ENCODE data around the gene PPFIBP1.
"Not testable (repeated sequence)": the region's sequence is repeated elsewhere in the genome, so short reads cannot be mapped to it uniquely, and the experiment has no call there.

The PPFIBP1 gene

GRCh38 chr12:27541031-27541719 is 17.2 kb downstream of the PPFIBP1 start:
- H3K4me3 ChIP-seq (ENCODE audit: low read depth, low read length) = no peak overlapping the region

- H3K4me3 ChIP-seq (ENCODE audit: low read depth, low read length) = no peak overlapping the region
Observed at GRCh38 chr12:27542628-27543027, 18.6 kb downstream of the PPFIBP1 start.

- H3K4me3 ChIP-seq (ENCODE audit: low read depth, low read length) = not testable (repeated sequence)
Observed at GRCh38 chr12:27544858-27545257, 20.9 kb downstream of the PPFIBP1 start.

GRCh38 chr12:27545665-27546064 is 21.7 kb downstream of the PPFIBP1 start:
- no peak overlapping the region for H3K4me3 ChIP-seq (ENCODE audit: low read depth, low read length)

- no peak overlapping the region for H3K4me3 ChIP-seq (ENCODE audit: low read depth, low read length)
Observed at GRCh38 chr12:27547592-27547991, 23.6 kb downstream of the PPFIBP1 start.

GRCh38 chr12:27548301-27549199 is 24.5 kb downstream of the PPFIBP1 start:
- no peak overlapping the region for H3K4me3 ChIP-seq (ENCODE audit: low read depth, low read length)

- H3K4me3 ChIP-seq (ENCODE audit: low read depth, low read length) = no peak overlapping the region
Observed at GRCh38 chr12:27549236-27549800, 25.3 kb downstream of the PPFIBP1 start.

- no peak overlapping the region for H3K4me3 ChIP-seq (ENCODE audit: low read depth, low read length)
Observed at GRCh38 chr12:27549801-27550652, 26.0 kb downstream of the PPFIBP1 start.

- H3K4me3 ChIP-seq (ENCODE audit: low read depth, low read length) = no peak overlapping the region
Observed at GRCh38 chr12:27550653-27550975, 26.6 kb downstream of the PPFIBP1 start.

GRCh38 chr12:27551172-27551840 is 27.3 kb downstream of the PPFIBP1 start:
- no peak overlapping the region for H3K4me3 ChIP-seq (ENCODE audit: low read depth, low read length)

- no peak overlapping the region for H3K4me3 ChIP-seq (ENCODE audit: low read depth, low read length)
Observed at GRCh38 chr12:27552235-27552634, 28.2 kb downstream of the PPFIBP1 start.

GRCh38 chr12:27552886-27553560 is 29.0 kb downstream of the PPFIBP1 start:
- no peak overlapping the region for H3K4me3 ChIP-seq (ENCODE audit: low read depth, low read length)

- H3K4me3 ChIP-seq (ENCODE audit: low read depth, low read length) = no peak overlapping the region
Observed at GRCh38 chr12:27553941-27554340, 29.9 kb downstream of the PPFIBP1 start.

GRCh38 chr12:27554421-27555186 is 30.6 kb downstream of the PPFIBP1 start:
- no peak overlapping the region for H3K4me3 ChIP-seq (ENCODE audit: low read depth, low read length)

- no peak overlapping the region for H3K4me3 ChIP-seq (ENCODE audit: low read depth, low read length)
Observed at GRCh38 chr12:27555361-27555760, 31.4 kb downstream of the PPFIBP1 start.

- H3K4me3 ChIP-seq (ENCODE audit: low read depth, low read length) = no peak overlapping the region
Observed at GRCh38 chr12:27555925-27556778, 32.1 kb downstream of the PPFIBP1 start.

- no peak overlapping the region for H3K4me3 ChIP-seq (ENCODE audit: low read depth, low read length)
Observed at GRCh38 chr12:27560126-27560525, 36.1 kb downstream of the PPFIBP1 start.

Measured in iPS-11a (cell line).